K562 (cell line): Measurements from ENCODE around the gene INTS13. TPM values are rescaled to one million over a fixed set of nuclear protein-coding genes. Genes with fewer than 3 reads are reported as not detected.

Source experiments
- CAMTA2 ChIP-seq: fragments of 250-450 bp; sonication (Bioruptor Pico); conservative IDR thresholded peaks from 2 replicates; pipeline ENCODE4 v1.5.1; 2022
- CLOCK ChIP-seq: fragments of 250-450 bp; sonication (Bioruptor Pico); IDR thresholded peaks from 2 replicates; pipeline ENCODE4 v1.4.0; 2020; ENCODE audit warnings: mild to moderate bottlenecking, moderate library complexity, borderline replicate concordance
- COPS2 ChIP-seq: fragments of 450-650 bp; conservative IDR thresholded peaks from 2 replicates; pipeline ENCODE4 v1.6.1; 2016; ENCODE audit warnings: mild to moderate bottlenecking, moderate library complexity
- CREBBP ChIP-seq: IDR thresholded peaks from one replicate; pipeline ENCODE4 v1.6.1; 2012; ENCODE audit warnings: low read depth, mild to moderate bottlenecking, control low read depth, inconsistent platforms, low read length
- CREM ChIP-seq: IDR thresholded peaks from 2 replicates; pipeline ENCODE4 v1.6.1; 2014; ENCODE audit warnings: antibody characterized with exemption, low read depth
- FOXK1 ChIP-seq: sonication (generic); formaldehyde crosslinking; IDR thresholded peaks from 2 replicates; pipeline ENCODE4 v1.8.0; 2022; ENCODE audit warnings: missing genetic modification reagents, mild to moderate bottlenecking, borderline replicate concordance
- HDAC6 ChIP-seq: IDR thresholded peaks from 2 replicates; pipeline ENCODE4 v1.6.1; 2012; ENCODE audit warnings: low read depth, mild to moderate bottlenecking, control low read depth, inconsistent platforms, low read length, moderate library complexity
- HMBOX1 ChIP-seq: sonication (generic); IDR thresholded peaks from 2 replicates; pipeline ENCODE4 v1.6.1; 2016
- HNRNPLL ChIP-seq: fragments of 200-400 bp; formaldehyde crosslinking; IDR thresholded peaks from 2 replicates; pipeline ENCODE4 v1.6.1; 2017; ENCODE audit warnings: low read length, low read depth, mild to moderate bottlenecking; ENCODE audit not compliant: poor library complexity, severe bottlenecking
- MIER1 ChIP-seq: fragments of 450-650 bp; IDR thresholded peaks from 2 replicates; pipeline ENCODE4 v1.6.1; 2016; ENCODE audit warnings: antibody characterized with exemption, mild to moderate bottlenecking, low read depth
- NCOR1 ChIP-seq: fragments of 450-650 bp; IDR thresholded peaks from 2 replicates; pipeline ENCODE4 v1.6.1; 2016; ENCODE audit warnings: mild to moderate bottlenecking, moderate library complexity
- PHF20 ChIP-seq: fragments of 450-650 bp; IDR thresholded peaks from 2 replicates; pipeline ENCODE4 v1.6.1; 2018; ENCODE audit not compliant: partially characterized antibody
- RBM25 ChIP-seq: fragments of 200-400 bp; formaldehyde crosslinking; IDR thresholded peaks from 2 replicates; pipeline ENCODE4 v1.6.1; 2018; ENCODE audit warnings: low read length, low read depth, moderate library complexity; ENCODE audit not compliant: severe bottlenecking
- SIN3A ChIP-seq, 2 experiments: fragments of 150-350 bp in 1 of 2; IDR thresholded peaks; 2 replicates each; pipeline ENCODE4 v1.6.1; 2011 to 2016; ENCODE audit warnings: borderline replicate concordance in 2 of 2, low read depth in 2 of 2, low read length in 2 of 2, mild to moderate bottlenecking in 2 of 2, moderate library complexity in 2 of 2; ENCODE audit not compliant: control insufficient read depth in 1 of 2
- SMAD4 ChIP-seq: fragments of 250-450 bp; sonication (Bioruptor Pico); conservative IDR thresholded peaks from 2 replicates; pipeline ENCODE4 v1.8.0; 2021; ENCODE audit warnings: inconsistent platforms, mild to moderate bottlenecking, moderate library complexity
- TFAP4 ChIP-seq: sonication (generic); formaldehyde crosslinking; IDR thresholded peaks from 2 replicates; pipeline ENCODE4 v1.8.0; 2022; ENCODE audit warnings: missing genetic modification reagents, mild to moderate bottlenecking, moderate library complexity, borderline replicate concordance
- XRCC5 ChIP-seq: fragments of 200-400 bp; formaldehyde crosslinking; IDR thresholded peaks from 2 replicates; pipeline ENCODE4 v1.6.1; 2017; ENCODE audit warnings: low read depth, mild to moderate bottlenecking, low read length
- ZFX ChIP-seq: sonication (generic); formaldehyde crosslinking; IDR thresholded peaks from 2 replicates; pipeline ENCODE4 v1.8.0; 2022; ENCODE audit warnings: mild to moderate bottlenecking, missing genetic modification reagents, moderate library complexity
- ZNF512 ChIP-seq: IDR thresholded peaks from 2 replicates; pipeline ENCODE4 v1.6.1; 2016; ENCODE audit warnings: missing genetic modification characterization, missing compliant biosample characterization
- ZNF696 ChIP-seq: fragments of 250-450 bp; sonication (Bioruptor Pico); conservative IDR thresholded peaks from 2 replicates; pipeline ENCODE4 v1.4.0; 2020; ENCODE audit warnings: mild to moderate bottlenecking, moderate library complexity
- polyA plus RNA-seq, 8 experiments: library from polyadenylated mRNA; depleted of rRNA in 4 of 8; stranded (reverse) in 5 of 8; unstranded in 3 of 8; fragments of >200 nt; fragmentation: Nextera tagmentation in 2 of 8; fragmentation: Illumina TruSeq in 1 of 8; extraction: Ambion mirVana in 2 of 8; extraction: Trizol in 1 of 8; gene quantifications; 2 replicates each; pipeline versions ENCODE4 v1.2.1 to v1.2.3, GENCODE V29; 2011 to 2014; ENCODE audit warnings: inconsistent platforms in 1 of 8, missing spikeins in 1 of 8
- total RNA-seq, 7 experiments: library from RNA; depleted of rRNA in 6 of 7; stranded (reverse); fragments of >200 nt in 6 of 7; fragmentation: Illumina TruSeq in 2 of 7; extraction: Trizol in 2 of 7; gene quantifications; 2 replicates each; pipeline versions ENCODE4 v1.2.1 to v1.2.3, GENCODE V29; 2011 to 2021; ENCODE audit warnings: low replicate concordance in 1 of 7

Gene INTS13
- total and polyA plus RNA-seq, 9 of the 15 experiments (the other 6 are each of a cell fraction or from before 2014, with no cell fraction given) = 48.3 to 91.8 (median 78.1) TPM

GRCh38 chr12:26937863-26938700, at the start of gene INTS13, which contains the start of gene FGFR1OP2 (continued):
- peak; percentile 57; the same call in 1 of the 2 replicates for TF ChIP-seq TFAP4 (CRISPR knock-in tag)
- no peak for TF ChIP-seq ZNF512
- no peak for TF ChIP-seq HDAC6
- no peak for TF ChIP-seq RBM25
- no peak for TF ChIP-seq FOXK1
- no peak for TF ChIP-seq CREBBP
- no peak for TF ChIP-seq NCOR1
- TF ChIP-seq ZNF696 = no peak
- TF ChIP-seq ZFX (CRISPR knock-in tag) = peak; percentile 68
- TF ChIP-seq XRCC5 = peak; percentile 15; the same call in 1 of the 2 replicates
- peak; percentile 49; the same call in 1 of the 2 replicates for TF ChIP-seq CREM
- peak; percentile 15; the same call in 1 of the 2 replicates for TF ChIP-seq HMBOX1
- TF ChIP-seq MIER1 = no peak
- no peak for TF ChIP-seq CLOCK (CRISPR knock-in tag)
- TF ChIP-seq HNRNPLL = peak; percentile 80
- TF ChIP-seq PHF20 = peak; percentile 59
- TF ChIP-seq CAMTA2 = no peak
- peak; percentile 9 to 38; a peak in 1 of 4 replicates for TF ChIP-seq SIN3A (IDR thresholded peaks at IDR 0.05; ENCODE audit: borderline replicate concordance in 2 of 2, control insufficient read depth in 1 of 2, low read depth in 2 of 2, low read length in 2 of 2)
- no peak for TF ChIP-seq COPS2
- peak; percentile 63; the same call in 1 of the 2 replicates for TF ChIP-seq SMAD4 (CRISPR knock-in tag)
